ENCODE results near the gene TEAD4.

Gene TEAD4

GRCh38 chr12:3002646-3003045 is 43.4 kb downstream of the TEAD4 start:
- DNase-seq (ENCODE audit: low read depth) = no peak

GRCh38 chr12:3003357-3003992 is 44.3 kb downstream of the TEAD4 start:
- DNase-seq (ENCODE audit: low read depth) = no peak

GRCh38 chr12:3004655-3005565 is 45.7 kb downstream of the TEAD4 start:
- DNase-seq (ENCODE audit: low read depth) = peak; percentile 36

- DNase-seq (ENCODE audit: low read depth) = no peak
Observed at GRCh38 chr12:3005736-3006135, 46.5 kb downstream of the TEAD4 start.

- no peak for DNase-seq (ENCODE audit: low read depth)
Observed at GRCh38 chr12:3009780-3010179, 50.6 kb downstream of the TEAD4 start.

GRCh38 chr12:3010214-3010930 is 51.2 kb downstream of the TEAD4 start:
- DNase-seq (ENCODE audit: low read depth) = no peak

GRCh38 chr12:3012786-3013185 is 53.6 kb downstream of the TEAD4 start:
- no peak for DNase-seq (ENCODE audit: low read depth)

- DNase-seq (ENCODE audit: low read depth) = peak; percentile 59
Observed at GRCh38 chr12:3014641-3015040, 55.4 kb downstream of the TEAD4 start.

GRCh38 chr12:3015356-3015755 is 56.2 kb downstream of the TEAD4 start:
- DNase-seq (ENCODE audit: low read depth) = no peak

GRCh38 chr12:3016191-3016590 is 57.0 kb downstream of the TEAD4 start:
- DNase-seq (ENCODE audit: low read depth) = no peak

GRCh38 chr12:3017281-3017680 is 58.1 kb downstream of the TEAD4 start:
- DNase-seq (ENCODE audit: low read depth) = no peak

- DNase-seq (ENCODE audit: low read depth) = no peak
Observed at GRCh38 chr12:3018284-3019004, 59.2 kb downstream of the TEAD4 start.

- no peak for DNase-seq (ENCODE audit: low read depth)
Observed at GRCh38 chr12:3019005-3019680, 59.9 kb downstream of the TEAD4 start.

GRCh38 chr12:3020399-3020798 is 61.2 kb downstream of the TEAD4 start:
- DNase-seq (ENCODE audit: low read depth) = no peak

GRCh38 chr12:3020850-3021435 is 61.7 kb downstream of the TEAD4 start:
- no peak for DNase-seq (ENCODE audit: low read depth)

GRCh38 chr12:3022411-3022810 is 63.2 kb downstream of the TEAD4 start:
- DNase-seq (ENCODE audit: low read depth) = no peak

GRCh38 chr12:3022961-3023360 is 63.8 kb downstream of the TEAD4 start:
- DNase-seq (ENCODE audit: low read depth) = no peak

- DNase-seq (ENCODE audit: low read depth) = no peak
Observed at GRCh38 chr12:3028108-3028507, 68.9 kb downstream of the TEAD4 start.

GRCh38 chr12:3030821-3031429 is 71.7 kb downstream of the TEAD4 start:
- no peak for DNase-seq (ENCODE audit: low read depth)

- no peak for DNase-seq (ENCODE audit: low read depth)
Observed at GRCh38 chr12:3032161-3032560, 73.0 kb downstream of the TEAD4 start.
